H9 (cell line): Measurements from ENCODE around the gene DPT. TPM values are rescaled to one million over a fixed set of nuclear protein-coding genes. Genes with fewer than 3 reads are reported as not detected.

ENCODE experiments used
- DNase-seq: peaks from one replicate; pipeline ENCODE4 v3.0.0-alpha.2; 2017
- H2AFZ ChIP-seq: one replicate; pipeline ENCODE4 v1.6.1; 2013; ENCODE audit warnings: mild to moderate bottlenecking, low read length, control low read depth, moderate library complexity
- H2AK5ac ChIP-seq: 2 replicates; pipeline ENCODE4 v1.6.1; 2013; ENCODE audit warnings: low read length, control low read depth, mixed read lengths; ENCODE audit not compliant: insufficient read length
- H2BK120ac ChIP-seq: one replicate; pipeline ENCODE4 v1.6.1; 2013; ENCODE audit warnings: low read depth, mild to moderate bottlenecking, low read length, control low read depth, inconsistent platforms; ENCODE audit not compliant: poor library complexity, severe bottlenecking
- H2BK12ac ChIP-seq: 2 replicates; pipeline ENCODE4 v1.6.1; 2013; ENCODE audit warnings: low read length, control low read depth, mixed read lengths, low read depth; ENCODE audit not compliant: insufficient read length
- H2BK15ac ChIP-seq: 2 replicates; pipeline ENCODE4 v1.6.1; 2013; ENCODE audit warnings: low read depth, low read length, control low read depth
- H2BK20ac ChIP-seq: one replicate; pipeline ENCODE4 v1.6.1; 2013; ENCODE audit warnings: low read depth, mild to moderate bottlenecking, low read length, control low read depth, inconsistent platforms; ENCODE audit not compliant: poor library complexity, severe bottlenecking
- H2BK5ac ChIP-seq: 2 replicates; pipeline ENCODE4 v1.6.1; 2013; ENCODE audit warnings: low read length, control low read depth, mixed read lengths; ENCODE audit not compliant: insufficient read length
- H3K14ac ChIP-seq: 2 replicates; pipeline ENCODE4 v1.6.1; 2013; ENCODE audit warnings: low read length, control low read depth; ENCODE audit not compliant: insufficient read depth
- H3K18ac ChIP-seq: 2 replicates; pipeline ENCODE4 v1.6.1; 2013; ENCODE audit warnings: low read depth, mild to moderate bottlenecking, mixed read lengths, low read length, control low read depth; ENCODE audit not compliant: insufficient read length
- H3K23ac ChIP-seq: 2 replicates; pipeline ENCODE4 v1.6.1; 2013; ENCODE audit warnings: low read length, control low read depth, mixed read lengths, low read depth; ENCODE audit not compliant: insufficient read length
- H3K23me2 ChIP-seq: 2 replicates; pipeline ENCODE4 v1.6.1; 2013; ENCODE audit warnings: low read depth, mild to moderate bottlenecking, mixed read lengths, low read length, control low read depth; ENCODE audit not compliant: insufficient read length, poor library complexity, severe bottlenecking
- H3K27ac ChIP-seq: 2 replicates; pipeline ENCODE4 v1.5.1; 2013; ENCODE audit warnings: low read length, control low read depth, mixed read lengths, low read depth; ENCODE audit not compliant: insufficient read length
- H3K27me3 ChIP-seq: 2 replicates; pipeline ENCODE4 v1.6.1; 2013; ENCODE audit warnings: low read length, control low read depth, inconsistent platforms; ENCODE audit not compliant: insufficient read depth
- H3K4ac ChIP-seq: 2 replicates; pipeline ENCODE4 v1.6.1; 2013; ENCODE audit warnings: low read depth, mild to moderate bottlenecking, control low read depth, inconsistent platforms, low read length, moderate library complexity
- H3K4me1 ChIP-seq: 2 replicates; pipeline ENCODE4 v1.6.1; 2013; ENCODE audit warnings: low read length, control low read depth, inconsistent platforms; ENCODE audit not compliant: insufficient read depth
- H3K4me2 ChIP-seq: 2 replicates; pipeline ENCODE4 v1.6.1; 2013; ENCODE audit warnings: low read length, control low read depth, mixed read lengths; ENCODE audit not compliant: insufficient read length, insufficient read depth
- H3K56ac ChIP-seq: 2 replicates; pipeline ENCODE4 v1.6.1; 2013; ENCODE audit warnings: low read depth, mild to moderate bottlenecking, mixed read lengths, low read length, control low read depth; ENCODE audit not compliant: insufficient read length
- H3K79me1 ChIP-seq: 2 replicates; pipeline ENCODE4 v1.6.1; 2013; ENCODE audit warnings: low read depth, mild to moderate bottlenecking, moderate library complexity, low read length, control low read depth, inconsistent platforms; ENCODE audit not compliant: insufficient read depth, poor library complexity, severe bottlenecking
- H3K79me2 ChIP-seq: 2 replicates; pipeline ENCODE4 v1.6.1; 2013; ENCODE audit warnings: low read length, control low read depth, inconsistent platforms; ENCODE audit not compliant: insufficient read depth
- H3K9ac ChIP-seq: 2 replicates; pipeline ENCODE4 v1.6.1; 2013; ENCODE audit warnings: low read length, control low read depth, mixed read lengths; ENCODE audit not compliant: insufficient read length; ENCODE audit errors: extremely low read depth
- H3K9me3 ChIP-seq: one replicate; pipeline ENCODE4 v1.6.1; 2013; ENCODE audit warnings: low read depth, low read length, inconsistent platforms; ENCODE audit not compliant: control insufficient read depth
- H3T11ph ChIP-seq: one replicate; pipeline ENCODE4 v1.6.1; 2013; ENCODE audit warnings: mild to moderate bottlenecking, low read length, control low read depth, inconsistent platforms
- H4K20me1 ChIP-seq: one replicate; pipeline ENCODE4 v1.6.1; 2013; ENCODE audit not compliant: control insufficient read depth, insufficient read length, insufficient read depth
- H4K5ac ChIP-seq: 2 replicates; pipeline ENCODE4 v1.6.1; 2013; ENCODE audit warnings: low read depth, mild to moderate bottlenecking, mixed read lengths, low read length, control low read depth; ENCODE audit not compliant: insufficient read length
- H4K8ac ChIP-seq: replicated peaks from 2 replicates; pipeline ENCODE4 v1.6.1; 2013; ENCODE audit warnings: low read length, control low read depth, mixed read lengths, low read depth; ENCODE audit not compliant: insufficient read length
- H4K91ac ChIP-seq: 2 replicates; pipeline ENCODE4 v1.6.1; 2013; ENCODE audit warnings: low read depth, mild to moderate bottlenecking, moderate library complexity, mixed read lengths, low read length, control low read depth; ENCODE audit not compliant: insufficient read length
- H3K27ac Mint-ChIP-seq, 3 experiments: 2 replicates in 2 of 3; 3 replicates in 1 of 3; pipeline ENCODE4 v1.8.0; 2020 to 2021; ENCODE audit warnings: mixed read lengths in 3 of 3, mild to moderate bottlenecking in 1 of 3, moderate library complexity in 1 of 3
- H3K27me3 Mint-ChIP-seq: 2 replicates; pipeline ENCODE4 v1.8.0; 2021; ENCODE audit warnings: low read depth, mild to moderate bottlenecking, moderate library complexity, mixed read lengths
- H3K36me3 Mint-ChIP-seq, 3 experiments: 2 replicates in 2 of 3; 3 replicates in 1 of 3; pipeline ENCODE4 v1.8.0; 2020 to 2021; ENCODE audit warnings: low read depth in 3 of 3, mixed read lengths in 3 of 3; ENCODE audit not compliant: insufficient read depth in 1 of 3
- H3K4me1 Mint-ChIP-seq, 2 experiments: 2 replicates each; pipeline ENCODE4 v1.8.0; 2020; ENCODE audit warnings: mixed read lengths in 2 of 2
- H3K4me3 Mint-ChIP-seq, 2 experiments: 2 replicates in 1 of 2; 3 replicates in 1 of 2; pipeline ENCODE4 v1.8.0; 2020 to 2021; ENCODE audit warnings: mild to moderate bottlenecking in 2 of 2, mixed read lengths in 2 of 2, moderate library complexity in 1 of 2
- H3K9me3 Mint-ChIP-seq, 2 experiments: 2 replicates in 1 of 2; 3 replicates in 1 of 2; pipeline ENCODE4 v1.8.0; 2020; ENCODE audit warnings: mild to moderate bottlenecking in 2 of 2, mixed read lengths in 2 of 2, moderate library complexity in 1 of 2
- whole genome bisulfite sequencing: extraction: QIAGEN DNeasy Blood & Tissue Kit; methylation state at CpG from one replicate; pipeline ENCODE4 v1.1.7; 2013; ENCODE audit warnings: missing lambda C conversion rate, low lambda C conversion rate, mixed read lengths; ENCODE audit not compliant: insufficient read length; ENCODE audit errors: extremely low coverage; 5-methylcytosine and 5-hydroxymethylcytosine counted together
- total RNA-seq: library from RNA; stranded (reverse); gene quantifications from 2 replicates; pipeline ENCODE4 v1.2.1, GENCODE V29; 2021
- TF ChIP-seq, protein P1 (sequence below): fragments of 200-600 bp; sonication (generic); conservative IDR thresholded peaks from 3 replicates; pipeline ENCODE4 v1.8.0; 2021; ENCODE audit warnings: antibody characterized with exemption, mild to moderate bottlenecking

DPT gene
- total RNA-seq, 1 experiment from 2014 or later = not detected

DNA sequence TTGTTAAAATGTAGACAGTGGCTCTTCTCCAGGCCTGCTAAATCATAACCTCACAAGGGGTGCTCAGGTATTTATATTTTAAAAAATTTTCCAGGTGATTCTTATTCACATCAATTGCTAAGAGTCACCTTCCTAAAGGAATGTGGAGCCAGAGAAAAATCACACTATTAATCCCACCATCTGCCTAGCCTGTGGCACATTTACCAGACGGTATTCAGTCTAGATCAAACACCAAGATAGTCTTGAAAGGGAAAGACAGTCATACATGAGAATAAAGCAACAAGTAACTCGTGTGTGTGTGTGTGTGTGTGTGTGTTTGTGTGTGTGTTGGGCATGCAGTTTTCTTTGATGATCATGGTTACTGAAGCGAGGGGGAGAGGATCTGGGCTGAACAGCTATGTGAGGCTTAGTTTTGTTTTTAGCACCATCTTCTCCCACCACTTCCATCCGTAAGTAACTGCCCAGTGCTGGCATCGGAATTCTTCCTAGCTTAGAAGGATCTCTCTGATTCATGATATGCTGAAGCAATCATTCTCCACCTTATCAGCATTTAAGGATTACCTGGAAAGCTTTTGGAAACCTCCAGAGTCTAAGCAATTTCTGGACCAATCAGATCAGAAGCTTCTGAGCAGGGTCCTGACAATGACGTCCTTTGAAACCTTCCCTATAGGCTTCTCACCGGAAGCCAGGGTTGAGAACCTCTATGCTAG lies 2.4 kb upstream of the DPT start:
- no peaks in the 10 kb centered on the region for H3K79me1 ChIP-seq
- TF ChIP-seq, protein P1, sequence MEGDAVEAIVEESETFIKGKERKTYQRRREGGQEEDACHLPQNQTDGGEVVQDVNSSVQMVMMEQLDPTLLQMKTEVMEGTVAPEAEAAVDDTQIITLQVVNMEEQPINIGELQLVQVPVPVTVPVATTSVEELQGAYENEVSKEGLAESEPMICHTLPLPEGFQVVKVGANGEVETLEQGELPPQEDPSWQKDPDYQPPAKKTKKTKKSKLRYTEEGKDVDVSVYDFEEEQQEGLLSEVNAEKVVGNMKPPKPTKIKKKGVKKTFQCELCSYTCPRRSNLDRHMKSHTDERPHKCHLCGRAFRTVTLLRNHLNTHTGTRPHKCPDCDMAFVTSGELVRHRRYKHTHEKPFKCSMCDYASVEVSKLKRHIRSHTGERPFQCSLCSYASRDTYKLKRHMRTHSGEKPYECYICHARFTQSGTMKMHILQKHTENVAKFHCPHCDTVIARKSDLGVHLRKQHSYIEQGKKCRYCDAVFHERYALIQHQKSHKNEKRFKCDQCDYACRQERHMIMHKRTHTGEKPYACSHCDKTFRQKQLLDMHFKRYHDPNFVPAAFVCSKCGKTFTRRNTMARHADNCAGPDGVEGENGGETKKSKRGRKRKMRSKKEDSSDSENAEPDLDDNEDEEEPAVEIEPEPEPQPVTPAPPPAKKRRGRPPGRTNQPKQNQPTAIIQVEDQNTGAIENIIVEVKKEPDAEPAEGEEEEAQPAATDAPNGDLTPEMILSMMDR = no peak
- H3K27ac Mint-ChIP-seq = no peak overlapping the region

More for the DNA sequence above, 2.4 kb upstream of the DPT start:
- no peak overlapping the region for H4K5ac ChIP-seq
- H4K20me1 ChIP-seq = no peaks in the 10 kb centered on the region
- H4K8ac ChIP-seq = no peak overlapping the region
- H3K23ac ChIP-seq = no peak overlapping the region
- no peak overlapping the region for H3K4me2 ChIP-seq
- H3T11ph ChIP-seq = no peak overlapping the region
- H2BK5ac ChIP-seq = no peak overlapping the region
- no peaks in the 10 kb centered on the region for H3K4me1 ChIP-seq
- no peak overlapping the region for H3K56ac ChIP-seq
- H3K4ac ChIP-seq = no peak overlapping the region
- no peak overlapping the region for H3K27ac ChIP-seq
- Mint-ChIP-seq H3K4me3 (no peak overlapping the region), H3K27me3 (no peaks in the 10 kb centered on the region), H3K36me3 (no peaks in the 10 kb centered on the region), H3K9me3 (no peaks in the 10 kb centered on the region; a peak in 1 of 5 replicates), H3K4me1 (no peaks in the 10 kb centered on the region; a peak in 1 of 4 replicates)
- no peak overlapping the region for H2AK5ac ChIP-seq
- DNase-seq = no peak
- no peak overlapping the region for H4K91ac ChIP-seq
- no peak overlapping the region for H2BK20ac ChIP-seq
- no peak overlapping the region for H3K9ac ChIP-seq
- no peaks in the 10 kb centered on the region for H3K79me2 ChIP-seq
- no peaks in the 10 kb centered on the region for H3K9me3 ChIP-seq
- no peaks in the 10 kb centered on the region for H3K27me3 ChIP-seq
- no peak overlapping the region for H3K18ac ChIP-seq
- H3K14ac ChIP-seq = no peak overlapping the region
- H2BK15ac ChIP-seq = no peak overlapping the region
- no peak overlapping the region for H2BK120ac ChIP-seq
- H3K23me2 ChIP-seq = no peaks in the 10 kb centered on the region
- WGBS = no CpG with 5 or more reads among the region's 7 CpGs
- no peak overlapping the region for H2AFZ ChIP-seq
- no peak overlapping the region for H2BK12ac ChIP-seq
